Measurements from ENCODE around the gene MROH2A.
"Not testable (repeated sequence)": the region's sequence is repeated elsewhere in the genome, so short reads cannot be mapped to it uniquely, and the experiment has no call there.

Gene MROH2A

DNA sequence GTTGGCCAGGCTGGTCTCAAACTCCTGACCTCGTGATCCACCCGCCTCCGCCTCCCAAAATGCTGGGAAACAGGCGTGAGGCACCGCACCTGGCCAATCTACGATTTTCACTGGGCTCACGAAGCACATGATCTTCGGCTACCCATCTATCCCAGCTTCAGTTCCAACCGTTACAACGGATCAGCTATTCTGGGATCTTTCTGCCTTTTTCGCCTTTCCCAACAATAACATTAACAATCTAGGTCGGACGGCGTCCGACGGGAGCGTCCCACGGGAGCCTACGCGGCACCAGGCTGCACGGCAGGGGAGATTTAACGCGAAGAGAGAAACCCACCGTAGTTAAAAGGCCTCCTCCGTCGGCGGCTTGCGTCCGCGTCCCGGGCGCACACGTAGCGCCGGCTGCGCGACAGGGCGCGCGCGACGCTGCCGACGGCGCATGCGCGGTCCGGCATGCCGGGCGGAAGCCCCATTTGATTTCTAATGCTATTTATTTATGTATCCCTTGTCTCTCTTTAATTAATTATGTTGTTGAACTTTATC, 89.9 kb downstream of the MROH2A start, which contains the start of gene MSL3B:
MSL3B (minus strand) TSS at position 394 of the 540 bp plus-strand sequence.
- peak in 2 of 3 donors; percentile 26 to 43 for DNase-seq

DNA sequence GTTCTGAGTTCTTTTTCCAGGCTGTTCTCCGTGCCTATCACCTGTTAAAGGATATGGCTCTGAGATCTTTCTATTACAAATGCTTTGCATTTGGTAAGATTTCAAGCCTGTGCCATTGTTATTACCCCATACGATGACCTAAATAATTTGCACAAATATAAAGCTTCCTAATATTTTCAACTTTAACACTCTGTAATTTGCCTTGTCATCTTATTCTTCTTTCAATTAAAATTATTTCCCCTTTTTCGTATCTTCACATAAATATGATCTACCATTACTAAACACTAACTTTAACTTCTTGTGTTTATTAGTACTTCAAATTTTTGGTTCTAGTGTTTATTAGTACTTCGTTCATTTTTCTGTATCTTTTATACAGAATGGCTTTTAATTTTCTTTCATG, 93.3 kb downstream of the MROH2A start:
- Histone ChIP-seq H3K36me3 (ENCODE audit: control insufficient read depth, insufficient read depth, low read length) (no peaks in the 10 kb centered on the region), H3K27me3 (replicated peaks; ENCODE audit: control insufficient read depth, insufficient read depth, low read length, poor library complexity, severe bottlenecking) (no peaks in the 10 kb centered on the region), H3K9me3 (ENCODE audit: control insufficient read depth, low read length) (no peaks in the 10 kb centered on the region), H3K4me3 (ENCODE audit: insufficient read depth, low read depth, low read length, poor library complexity, severe bottlenecking) (no peak overlapping the region), H3K4me1 (ENCODE audit: control insufficient read depth, insufficient read depth, low read length, poor library complexity, severe bottlenecking) (no peaks in the 10 kb centered on the region), H3K27ac (ENCODE audit: insufficient read depth, low read length, poor library complexity, severe bottlenecking) (no peak overlapping the region)
- DNase-seq, result no peak

More for the DNA sequence above, 89.9 kb downstream of the MROH2A start, which contains the start of gene MSL3B:
- Histone ChIP-seq H3K9me3 (ENCODE audit: control insufficient read depth, low read length) (no peaks in the 10 kb centered on the region), H3K36me3 (ENCODE audit: control insufficient read depth, insufficient read depth, low read length) (no peaks in the 10 kb centered on the region), H3K4me3 (ENCODE audit: insufficient read depth, low read depth, low read length, poor library complexity, severe bottlenecking) (peak within 1 kb of the TSS; percentile 57), H3K27me3 (replicated peaks; ENCODE audit: control insufficient read depth, insufficient read depth, low read length, poor library complexity, severe bottlenecking) (no peaks in the 10 kb centered on the region), H3K27ac (ENCODE audit: insufficient read depth, low read length, poor library complexity, severe bottlenecking) (no peak within 1 kb of the TSS), H3K4me1 (ENCODE audit: control insufficient read depth, insufficient read depth, low read length, poor library complexity, severe bottlenecking) (no peaks in the 10 kb centered on the region)

DNA sequence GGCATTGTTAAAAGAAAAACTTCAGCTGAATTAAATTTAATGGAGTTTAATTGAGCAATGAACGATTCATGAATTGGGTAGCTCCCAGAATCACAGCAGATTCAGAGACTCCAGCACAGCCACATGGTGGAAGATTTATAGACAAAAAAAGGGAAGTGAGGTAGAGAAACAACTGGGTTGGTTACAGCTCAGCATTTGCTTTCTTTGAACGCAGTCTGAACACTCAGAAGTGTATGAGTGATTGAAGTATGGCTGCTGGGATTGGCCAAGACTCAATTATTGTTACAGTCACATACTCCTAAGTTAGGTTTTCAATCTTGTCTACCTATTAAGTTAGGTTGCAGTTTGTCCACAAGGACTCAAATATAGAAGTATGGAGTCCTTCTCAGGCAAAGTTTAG, 94.0 kb downstream of the MROH2A start:
- H3K9me3 ChIP-seq (ENCODE audit: control insufficient read depth, low read length); H3K4me1 ChIP-seq (ENCODE audit: control insufficient read depth, insufficient read depth, low read length, poor library complexity, severe bottlenecking); H3K27ac ChIP-seq (ENCODE audit: insufficient read depth, low read length, poor library complexity, severe bottlenecking); H3K36me3 ChIP-seq (ENCODE audit: control insufficient read depth, insufficient read depth, low read length); H3K27me3 ChIP-seq (replicated peaks; ENCODE audit: control insufficient read depth, insufficient read depth, low read length, poor library complexity, severe bottlenecking); DNase-seq; H3K4me3 ChIP-seq (ENCODE audit: insufficient read depth, low read depth, low read length, poor library complexity, severe bottlenecking): not testable (repeated sequence)

DNA sequence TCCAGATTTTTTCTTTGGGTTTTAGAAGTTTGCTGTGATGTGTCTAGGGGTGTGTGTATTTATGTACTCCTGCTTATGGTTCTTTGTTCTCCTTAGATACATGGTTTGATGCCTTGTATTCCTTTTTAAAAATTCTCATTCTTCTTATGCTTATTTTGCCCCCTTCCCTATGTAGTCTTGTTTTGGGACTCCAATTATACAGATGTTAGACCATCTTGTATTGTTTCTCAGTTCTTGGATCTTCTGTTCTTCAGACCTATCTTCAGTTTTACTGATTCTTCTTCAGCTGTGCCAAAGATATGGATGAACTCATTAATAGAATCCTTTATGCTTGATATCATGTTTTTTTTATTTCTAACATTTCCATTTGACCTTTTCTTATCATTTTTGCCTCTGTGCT, 104.2 kb downstream of the MROH2A start:
- H3K27ac ChIP-seq (ENCODE audit: insufficient read depth, low read length, poor library complexity, severe bottlenecking), result no peak overlapping the region
- H3K27me3 ChIP-seq (replicated peaks; ENCODE audit: control insufficient read depth, insufficient read depth, low read length, poor library complexity, severe bottlenecking), result peaks cover 8% of the 10 kb centered on the region
- no peak for DNase-seq
- no peaks in the 10 kb centered on the region for H3K36me3 ChIP-seq (ENCODE audit: control insufficient read depth, insufficient read depth, low read length)
- no peaks in the 10 kb centered on the region for H3K9me3 ChIP-seq (ENCODE audit: control insufficient read depth, low read length)
- no peak overlapping the region for H3K4me3 ChIP-seq (ENCODE audit: insufficient read depth, low read depth, low read length, poor library complexity, severe bottlenecking)
- no peaks in the 10 kb centered on the region for H3K4me1 ChIP-seq (ENCODE audit: control insufficient read depth, insufficient read depth, low read length, poor library complexity, severe bottlenecking)

Data from effector memory CD4-positive, alpha-beta T cell (primary cell).